CD4-positive, alpha-beta T cell (primary cell): ENCODE data around the gene LDHD. TPM values are rescaled to one million over a fixed set of nuclear protein-coding genes. Genes with fewer than 3 reads are reported as not detected.
A peak's percentile ranks its signal among the peaks of the same experiment; 100 is the strongest.

Experiments used
- ATAC-seq: fragments of 200-7000 bp; cut with Tn5 transposase; one replicate; pipeline ENCODE4 v1.10.0; 2022; ENCODE audit warnings: mild to moderate bottlenecking; ENCODE audit not compliant: poor library complexity
- CTCF ChIA-PET: fragments of 350-600 bp; sonication (Branson Sonifier 250); formaldehyde crosslinking; loops from one replicate; lab custom pipeline; 2021; ENCODE audit warnings: antibody characterized with exemption, inconsistent platforms; lab: Charles Lee
- POLR2A ChIA-PET: fragments of 350-600 bp; sonication (Branson Sonifier 250); formaldehyde crosslinking; loops from one replicate; lab custom pipeline; 2021; ENCODE audit warnings: antibody characterized with exemption, inconsistent platforms; lab: Charles Lee
- DNase-seq, 14 experiments: peaks; one replicate each; pipeline ENCODE4 v3.0.0-alpha.2; 2013 to 2020; ENCODE audit warnings: mixed read lengths in 2 of 14
- H3K27ac ChIP-seq, 2 donors: one replicate each; pipeline versions ENCODE4 v1.5.1 to v1.7.0; 2013; ENCODE audit warnings: low read length in 2 of 2, low read depth in 1 of 2, mild to moderate bottlenecking in 1 of 2
- H3K27me3 ChIP-seq, 2 experiments: 1 replicate in 1 of 2; 2 replicates in 1 of 2; pipeline versions ENCODE4 v1.6.1 to v1.7.0; 2013; ENCODE audit warnings: low read length in 2 of 2, control low read depth in 1 of 2, mild to moderate bottlenecking in 1 of 2, moderate library complexity in 1 of 2; ENCODE audit not compliant: insufficient read depth in 2 of 2, control insufficient read depth in 1 of 2
- H3K36me3 ChIP-seq: one replicate; pipeline ENCODE4 v1.6.1; 2013; ENCODE audit warnings: low read length, control low read depth; ENCODE audit not compliant: insufficient read depth
- H3K4me1 ChIP-seq: one replicate; pipeline ENCODE4 v1.6.1; 2013; ENCODE audit warnings: low read length, control low read depth; ENCODE audit not compliant: insufficient read depth
- H3K4me3 ChIP-seq: one replicate; pipeline ENCODE4 v1.5.1; 2013; ENCODE audit warnings: mild to moderate bottlenecking, low read length, moderate library complexity
- H3K9me3 ChIP-seq, 2 experiments: 1 replicate in 1 of 2; 2 replicates in 1 of 2; pipeline versions ENCODE4 v1.6.1 to v1.7.0; 2013; ENCODE audit warnings: low read length in 2 of 2, mild to moderate bottlenecking in 2 of 2, control low read depth in 1 of 2, moderate library complexity in 1 of 2; ENCODE audit not compliant: control insufficient read depth in 1 of 2, insufficient read depth in 1 of 2
- H3K27ac Mint-ChIP-seq: one replicate; pipeline ENCODE4 v1.8.0; 2020; ENCODE audit warnings: mixed read lengths
- H3K27me3 Mint-ChIP-seq: one replicate; pipeline ENCODE4 v1.8.0; 2021; ENCODE audit warnings: mixed read lengths
- H3K36me3 Mint-ChIP-seq: one replicate; pipeline ENCODE4 v1.8.0; 2021; ENCODE audit warnings: low read depth, mixed read lengths
- H3K4me1 Mint-ChIP-seq: one replicate; pipeline ENCODE4 v1.8.0; 2021; ENCODE audit warnings: low read depth, mixed read lengths
- H3K4me3 Mint-ChIP-seq: one replicate; pipeline ENCODE4 v1.8.0; 2020; ENCODE audit warnings: mild to moderate bottlenecking, mixed read lengths
- H3K9me3 Mint-ChIP-seq: one replicate; pipeline ENCODE4 v1.8.0; 2020; ENCODE audit warnings: mixed read lengths
- CTCF ChIP-seq: fragments of 200-600 bp; IDR thresholded peaks from one replicate; pipeline ENCODE4 v1.8.0; 2022; ENCODE audit warnings: antibody characterized with exemption, mild to moderate bottlenecking
- intact Hi-C, 2 experiments: fragments of 100-400 bp; cut with DNase I in 1 of 2; cut with micrococcal nuclease in 1 of 2; formaldehyde crosslinking; loops; one replicate each; pipeline versions ENCODE4 v1.15.1 to v1.9.0; 2023 to 2025; cut with DNase I, micrococcal nuclease
- total RNA-seq, 174 experiments: library from RNA in 2 of 174; stranded (reverse) in 2 of 174; gene quantifications; one replicate each; pipeline ENCODE4 v1.2.3 and lab custom pipeline; 2021 to 2026

The LDHD gene
- total RNA-seq, 2 experiments from 2014 or later = not detected

- H3K9me3 ChIP-seq = no peaks in the 10 kb centered on the region
- no peak overlapping the region for H3K4me3 ChIP-seq
- POLR2A ChIA-PET = no interaction called here
- Mint-ChIP-seq H3K36me3 (no peaks in the 10 kb centered on the region), H3K4me1 (peaks cover 42% of the 10 kb centered on the region), H3K27me3 (no peaks in the 10 kb centered on the region), H3K4me3 (no peak overlapping the region), H3K9me3 (no peaks in the 10 kb centered on the region), H3K27ac (no peak overlapping the region)
- ATAC-seq = no peak
- H3K27me3 ChIP-seq = no peaks in the 10 kb centered on the region
- CTCF ChIA-PET = interaction anchor here (1.2 kb wide), 1 partner anchor 31 kb away, joined by 3 read pairs; no protein-coding TSS in a partner anchor
- no peaks in the 10 kb centered on the region for H3K36me3 ChIP-seq
- H3K27ac ChIP-seq = no peak overlapping the region
- no peak for DNase-seq
- intact Hi-C loops = no loop called here
- H3K4me1 ChIP-seq = peaks cover 29% of the 10 kb centered on the region
- TF ChIP-seq CTCF = no peak
Observed at GRCh38 chr16:75080205-75081029, 36.2 kb downstream of the LDHD start.

- no peaks in the 10 kb centered on the region for H3K36me3 ChIP-seq
- peaks cover 39% of the 10 kb centered on the region for H3K4me1 ChIP-seq
- no peak for DNase-seq
- H3K4me3 ChIP-seq = no peak overlapping the region
- H3K36me3 Mint-ChIP-seq = no peaks in the 10 kb centered on the region
- no peak overlapping the region for H3K27ac ChIP-seq
- no peak overlapping the region for H3K27ac Mint-ChIP-seq
- H3K27me3 Mint-ChIP-seq = no peaks in the 10 kb centered on the region
- H3K9me3 Mint-ChIP-seq = no peaks in the 10 kb centered on the region
- peaks cover 44% of the 10 kb centered on the region for H3K4me1 Mint-ChIP-seq
- ChIA-PET POLR2A (interaction anchor here (1.3 kb wide), 1 partner anchor 29 kb away, joined by 3 read pairs; no protein-coding TSS in a partner anchor), CTCF (interaction anchor here (1.6 kb wide), 1 partner anchor 32 kb away, joined by 4 read pairs; no protein-coding TSS in a partner anchor)
- no peak overlapping the region for H3K4me3 Mint-ChIP-seq
- no peak for TF ChIP-seq CTCF
- no peaks in the 10 kb centered on the region for H3K27me3 ChIP-seq
- no peak for ATAC-seq
- H3K9me3 ChIP-seq = no peaks in the 10 kb centered on the region
- intact Hi-C loops = no loop called here
Observed at GRCh38 chr16:75079346-75079926, 37.1 kb downstream of the LDHD start.

GRCh38 chr16:75078886-75079285 lies 37.7 kb downstream of the LDHD start:
- no peaks in the 10 kb centered on the region for H3K9me3 Mint-ChIP-seq
- H3K4me3 Mint-ChIP-seq = no peak overlapping the region
- Histone ChIP-seq H3K4me1 (peaks cover 44% of the 10 kb centered on the region), H3K9me3 (no peaks in the 10 kb centered on the region), H3K36me3 (no peaks in the 10 kb centered on the region), H3K27me3 (no peaks in the 10 kb centered on the region), H3K4me3 (no peak overlapping the region), H3K27ac (no peak overlapping the region)
- ChIA-PET CTCF (interaction anchor here (1.6 kb wide), 1 partner anchor 32 kb away, joined by 4 read pairs; no protein-coding TSS in a partner anchor), POLR2A (interaction anchor here (1.3 to 1.5 kb wide), 2 partner anchors 30 to 32 kb away, joined by 3 read pairs; no protein-coding TSS in a partner anchor)
- intact Hi-C loops = no loop called here
- peak overlapping the region; percentile 55 for H3K27ac Mint-ChIP-seq
- ATAC-seq (no peak), DNase-seq (no peak)
- no peaks in the 10 kb centered on the region for H3K27me3 Mint-ChIP-seq
- no peaks in the 10 kb centered on the region for H3K36me3 Mint-ChIP-seq
- TF ChIP-seq CTCF = no peak
- H3K4me1 Mint-ChIP-seq = peaks cover 44% of the 10 kb centered on the region
